Measurements from ENCODE around the gene NXT2. TPM values are rescaled to one million over a fixed set of nuclear protein-coding genes. Genes with fewer than 3 reads are reported as not detected.

NXT2 gene
- polyA plus RNA-seq, 4 donors = 14.6 to 20.1 (median 18.5) TPM

Other genes with a start within 250 kb of the NXT2 start
- under 1 TPM; 0.04 to 0.06 (median 0.04) TPM for gene GUCY2F, start 54.8 kb upstream of the NXT2 start, polyA plus RNA-seq (ENCODE audit: insufficient read length in 4 of 4)
- gene KCNE5, start 88.3 kb downstream of the NXT2 start, polyA plus RNA-seq (ENCODE audit: insufficient read length in 4 of 4) = 1 to 10 TPM; 3.9 to 6.6 (median 5.5) TPM
- gene ACSL4, start 196.4 kb downstream of the NXT2 start, polyA plus RNA-seq (ENCODE audit: insufficient read length in 4 of 4) = 10 to 100 TPM; 39.9 to 68.2 (median 60.6) TPM

Measured in left renal cortex interstitium (tissue), 4 donors.